K562 (cell line): ENCODE results near the gene DNAH1. TPM values are rescaled to one million over a fixed set of nuclear protein-coding genes. Genes with fewer than 3 reads are reported as not detected.

ENCODE experiments used
- ATAC-seq: fragments of 200-7000 bp; cut with Tn5 transposase; 3 replicates; pipeline ENCODE4 v1.9.1; 2020; ENCODE audit warnings: moderate library complexity
- BruUV-seq: library from RNA; stranded (reverse); fragments of 400-500 nt; replicated peaks from 2 replicates; lab custom pipeline; 2021; lab: Mats Ljungman, UMichigan
- CTCF ChIA-PET: fragments of 300-600 bp; formaldehyde crosslinking; extraction: SDS; loops from one replicate; lab custom pipeline; 2021; ENCODE audit warnings: low intra/inter-chr PET ratio; lab: Yijun Ruan, JAX
- POLR2A ChIA-PET: fragments of 300-600, 350-650 bp; sonication (Branson Sonifier 250); formaldehyde crosslinking; extraction: SDS; loops from one replicate; lab custom pipeline; 2021; ENCODE audit warnings: antibody characterized with exemption, inconsistent platforms; lab: Yijun Ruan, JAX
- DNase-seq, 4 experiments: peaks; one replicate each; pipeline versions ENCODE4 v3.0.0 to v3.0.0-alpha.2; 2011 to 2018; ENCODE audit warnings: low spot score in 3 of 4, mixed read lengths in 3 of 4; ENCODE audit errors: extremely low read depth in 1 of 4
- FAIRE-seq: peaks from 2 replicates; lab custom pipeline; 2011; peaks lifted over from hg19 to GRCh38; lab: Jason Lieb, UNC
- H2AFZ ChIP-seq: 2 replicates; pipeline ENCODE4 v1.6.0; 2011; ENCODE audit warnings: low read depth, low read length, control low read depth, inconsistent platforms
- H3K27ac ChIP-seq: fragments of 200-600 bp; 3 replicates; pipeline ENCODE4 v1.8.0; 2011; ENCODE audit warnings: low read depth, mild to moderate bottlenecking, control low read depth, inconsistent platforms, low read length, moderate library complexity, mixed read lengths; ENCODE audit errors: extremely low read depth
- H3K27me3 ChIP-seq, 2 experiments: fragments of 300-600 bp in 1 of 2; 2 replicates in 1 of 2; 3 replicates in 1 of 2; pipeline versions ENCODE4 v1.6.0 to v1.8.0; 2011; ENCODE audit warnings: inconsistent platforms in 2 of 2, low read length in 2 of 2, mild to moderate bottlenecking in 1 of 2, mixed read lengths in 1 of 2, moderate library complexity in 1 of 2; ENCODE audit not compliant: control insufficient read depth in 2 of 2, insufficient read depth in 2 of 2
- H3K36me3 ChIP-seq: fragments of 300-600 bp; 3 replicates; pipeline ENCODE4 v1.8.0; 2011; ENCODE audit warnings: mild to moderate bottlenecking, low read length, inconsistent platforms; ENCODE audit not compliant: control insufficient read depth, insufficient read depth
- H3K4me1 ChIP-seq, 2 experiments: fragments of 200-600 bp in 1 of 2; replicated peaks in 1 of 2; 2 replicates in 1 of 2; 3 replicates in 1 of 2; pipeline versions ENCODE4 v1.5.1 to v1.8.0; 2011; ENCODE audit warnings: inconsistent platforms in 2 of 2, low read length in 2 of 2, mild to moderate bottlenecking in 1 of 2, mixed read lengths in 1 of 2, moderate library complexity in 1 of 2; ENCODE audit not compliant: control insufficient read depth in 2 of 2, insufficient read depth in 2 of 2
- H3K4me2 ChIP-seq: 2 replicates; pipeline ENCODE4 v1.6.1; 2011; ENCODE audit warnings: low read length, control low read depth, inconsistent platforms, mixed read lengths; ENCODE audit not compliant: insufficient read depth
- H3K4me3 ChIP-seq: fragments of 200-600 bp; sonication (generic), shearing (Covaris generic); 2 replicates; pipeline ENCODE4 v1.5.1; 2016; ENCODE audit warnings: control low read depth, inconsistent platforms
- H3K79me2 ChIP-seq: fragments of 200-600 bp; 3 replicates; pipeline ENCODE4 v1.8.0; 2011; ENCODE audit warnings: low read length, inconsistent platforms; ENCODE audit not compliant: control insufficient read depth, insufficient read depth
- H3K9ac ChIP-seq, 2 experiments: 2 replicates each; pipeline versions ENCODE4 v1.6.0 to v1.6.1; 2011; ENCODE audit warnings: low read depth in 2 of 2, low read length in 2 of 2, control low read depth in 1 of 2, inconsistent platforms in 1 of 2, mild to moderate bottlenecking in 1 of 2, mixed read lengths in 1 of 2; ENCODE audit not compliant: insufficient read depth in 1 of 2
- H3K9me1 ChIP-seq: one replicate; pipeline ENCODE4 v1.6.0; 2011; ENCODE audit warnings: inconsistent platforms, mild to moderate bottlenecking, low read length, moderate library complexity; ENCODE audit not compliant: control insufficient read depth, insufficient read depth
- H3K9me3 ChIP-seq: replicated peaks from 2 replicates; pipeline ENCODE4 v1.5.1; 2011; ENCODE audit warnings: low read depth, low read length, inconsistent platforms; ENCODE audit not compliant: control insufficient read depth, insufficient read depth
- H4K20me1 ChIP-seq: replicated peaks from 2 replicates; pipeline ENCODE4 v1.6.1; 2011; ENCODE audit warnings: low read length, inconsistent platforms, mixed read lengths; ENCODE audit not compliant: control insufficient read depth, insufficient read depth
- ARID2 ChIP-seq: fragments of 450-650 bp; IDR thresholded peaks from 2 replicates; pipeline ENCODE4 v1.6.1; 2017; ENCODE audit warnings: antibody characterized with exemption, mild to moderate bottlenecking
- BRCA1 ChIP-seq, 2 experiments: fragments of 450-650 bp in 1 of 2; sonication (generic) in 1 of 2; formaldehyde crosslinking in 1 of 2; IDR thresholded peaks; 2 replicates each; pipeline versions ENCODE4 v1.5.0 to v1.6.1; 2017 to 2020; ENCODE audit warnings: mild to moderate bottlenecking in 1 of 2, missing genetic modification reagents in 1 of 2
- CEBPB ChIP-seq: fragments of 450-650 bp; IDR thresholded peaks from 2 replicates; pipeline ENCODE4 v1.6.1; 2016; ENCODE audit warnings: missing genetic modification characterization, missing compliant biosample characterization
- CHCHD3 ChIP-seq: fragments of 250-450 bp; sonication (Bioruptor Pico); IDR thresholded peaks from 2 replicates; pipeline ENCODE4 v2.1.2; 2022; ENCODE audit warnings: mild to moderate bottlenecking
- FOXJ3 ChIP-seq: sonication (generic); formaldehyde crosslinking; IDR thresholded peaks from 2 replicates; pipeline ENCODE4 v1.4.0; 2020; ENCODE audit warnings: mild to moderate bottlenecking, missing genetic modification reagents
- HINFP ChIP-seq: fragments of 450-650 bp; conservative IDR thresholded peaks from 2 replicates; pipeline ENCODE4 v1.6.1; 2016; ENCODE audit warnings: missing genetic modification characterization, low read depth, mild to moderate bottlenecking, control low read depth, missing compliant biosample characterization
- OTX1 ChIP-seq: fragments of 450-650 bp; formaldehyde crosslinking; IDR thresholded peaks from 2 replicates; pipeline ENCODE4 v1.4.0; 2022; ENCODE audit warnings: mild to moderate bottlenecking
- RAD21 ChIP-seq, 2 experiments: fragments of 250-450 bp in 1 of 2; fragments of 450-650 bp in 1 of 2; sonication (Bioruptor Pico) in 1 of 2; formaldehyde crosslinking in 1 of 2; IDR thresholded peaks in 1 of 2; conservative IDR thresholded peaks in 1 of 2; 2 replicates each; pipeline versions ENCODE4 v1.4.0 to v1.8.0; 2020 to 2022; ENCODE audit warnings: mild to moderate bottlenecking in 2 of 2, moderate library complexity in 1 of 2
- RFX5 ChIP-seq: IDR thresholded peaks from 2 replicates; pipeline ENCODE4 v1.6.1; 2011; ENCODE audit warnings: low read depth, mild to moderate bottlenecking, improper control_type of control experiment, low read length
- SIRT6 ChIP-seq: IDR thresholded peaks from one replicate; pipeline ENCODE4 v1.6.1; 2012; ENCODE audit warnings: low read depth, mild to moderate bottlenecking, control low read depth, inconsistent platforms, low read length, moderate library complexity
- TAL1 ChIP-seq: fragments of 450-650 bp; IDR thresholded peaks from 2 replicates; pipeline ENCODE4 v1.6.1; 2016; ENCODE audit warnings: mild to moderate bottlenecking
- TFAP4 ChIP-seq: sonication (generic); formaldehyde crosslinking; IDR thresholded peaks from 2 replicates; pipeline ENCODE4 v1.8.0; 2022; ENCODE audit warnings: missing genetic modification reagents, mild to moderate bottlenecking, moderate library complexity, borderline replicate concordance
- XRCC5 ChIP-seq: fragments of 200-400 bp; formaldehyde crosslinking; IDR thresholded peaks from 2 replicates; pipeline ENCODE4 v1.6.1; 2017; ENCODE audit warnings: low read depth, mild to moderate bottlenecking, low read length
- YBX1 ChIP-seq: fragments of 450-650 bp; IDR thresholded peaks from 2 replicates; pipeline ENCODE4 v1.7.1; 2016; ENCODE audit warnings: mild to moderate bottlenecking
- ZNF444 ChIP-seq: fragments of 250-450 bp; sonication (Bioruptor Pico); IDR thresholded peaks from 2 replicates; pipeline ENCODE4 v1.4.0; 2020; ENCODE audit warnings: mild to moderate bottlenecking, moderate library complexity
- ZNF512 ChIP-seq: IDR thresholded peaks from 2 replicates; pipeline ENCODE4 v1.6.1; 2016; ENCODE audit warnings: missing genetic modification characterization, missing compliant biosample characterization
- ZNF655 ChIP-seq: fragments of 250-450 bp; sonication (Bioruptor Pico); IDR thresholded peaks from 2 replicates; pipeline ENCODE4 v1.5.0; 2021
- WGBS: fragments of 100-300 bp; shearing (Covaris generic); methylation state at CpG from one replicate; pipeline ENCODE4 v1.1.6; 2016; ENCODE audit warnings: low coverage, mixed read lengths; ENCODE audit not compliant: insufficient coverage; ENCODE audit errors: missing lambda C conversion rate; 5-methylcytosine and 5-hydroxymethylcytosine counted together
- in situ Hi-C: fragments of 300-500 bp; cut with MboI; formaldehyde crosslinking; loops from 4 replicates; pipeline ENCODE4 v1.15.0; 2018; ENCODE audit warnings: inconsistent platforms, mixed read lengths
- intact Hi-C: fragments of 100-400 bp; cut with micrococcal nuclease; formaldehyde crosslinking; loops from 2 replicates; pipeline ENCODE4 v1.14.2; 2022
- polyA plus RNA-seq, 8 experiments: library from polyadenylated mRNA; depleted of rRNA in 4 of 8; stranded (reverse) in 5 of 8; unstranded in 3 of 8; fragments of >200 nt; fragmentation: Nextera tagmentation in 2 of 8; fragmentation: Illumina TruSeq in 1 of 8; extraction: Ambion mirVana in 2 of 8; extraction: Trizol in 1 of 8; gene quantifications; 2 replicates each; pipeline versions ENCODE4 v1.2.1 to v1.2.3, GENCODE V29; 2011 to 2014; ENCODE audit warnings: inconsistent platforms in 1 of 8, missing spikeins in 1 of 8
- total RNA-seq, 7 experiments: library from RNA; depleted of rRNA in 6 of 7; stranded (reverse); fragments of >200 nt in 6 of 7; fragmentation: Illumina TruSeq in 2 of 7; extraction: Trizol in 2 of 7; gene quantifications; 2 replicates each; pipeline versions ENCODE4 v1.2.1 to v1.2.3, GENCODE V29; 2011 to 2021; ENCODE audit warnings: low replicate concordance in 1 of 7

The DNAH1 gene
- total and polyA plus RNA-seq, 9 of the 15 experiments (the other 6 are each of a cell fraction or from before 2014, with no cell fraction given): 0.04 to 0.84 (median 0.50) TPM

- Histone ChIP-seq H3K79me2 (no peaks in the 10 kb centered on the region), H3K27me3 (no peaks in the 10 kb centered on the region; a peak in 1 of 5 replicates), H3K9me3 (no peaks in the 10 kb centered on the region), H4K20me1 (no peaks in the 10 kb centered on the region), H3K27ac (no peak overlapping the region), H3K4me3 (no peak overlapping the region), H3K4me1 (no peaks in the 10 kb centered on the region), H3K4me2 (no peak overlapping the region), H3K36me3 (no peaks in the 10 kb centered on the region), H3K9me1 (no peaks in the 10 kb centered on the region), H3K9ac (no peak overlapping the region), H2AFZ (no peak overlapping the region)
- ATAC-seq (no peak), FAIRE-seq (no peak), DNase-seq (no peak)
- ChIA-PET CTCF (no interaction called here), POLR2A (interaction anchor here (0.7 to 1.1 kb wide), 3 partner anchors 11 to 1743 kb away, joined by 3 to 5 read pairs (median 3); no protein-coding TSS in a partner anchor)
- BruUV-seq: no TSS peak
- in situ Hi-C loops: loop anchor here (5.0 kb wide), 1 partner anchor 52 kb away; no protein-coding TSS in a partner anchor
- WGBS: 25% methylated on average over 6 of the region's 11 CpGs
- intact Hi-C loops: no loop called here
- TF ChIP-seq OTX1: no peak
- no peak for TF ChIP-seq FOXJ3
- TF ChIP-seq RAD21 (CRISPR knock-in tag; conservative IDR thresholded peaks at IDR 0.05 in 1 of 2, IDR thresholded peaks at IDR 0.05 in 1 of 2): no peak
- TF ChIP-seq ZNF655 (CRISPR knock-in tag): no peak
- TF ChIP-seq RFX5: no peak
- no peak for TF ChIP-seq CEBPB (tag)
- no peak for TF ChIP-seq TFAP4 (CRISPR knock-in tag)
- no peak for TF ChIP-seq SIRT6
- TF ChIP-seq ZNF512 (tag): no peak
- TF ChIP-seq CHCHD3 (CRISPR knock-in tag): no peak
- no peak for TF ChIP-seq ZNF444 (CRISPR knock-in tag)
- no peak for TF ChIP-seq TAL1
- TF ChIP-seq HINFP: no peak
- no peak for TF ChIP-seq XRCC5
- no peak for TF ChIP-seq ARID2
- no peak for TF ChIP-seq YBX1
- TF ChIP-seq BRCA1 (IDR thresholded peaks at IDR 0.05): no peak
- TF ChIP-seq BRCA1 (CRISPR knock-in tag; IDR thresholded peaks at IDR 0.05): no peak
These were observed 28.0 kb downstream of the DNAH1 start for GRCh38 chr3:52343946-52344600.
